HCT116 (cell line): ENCODE measurements around the gene C14orf180. TPM values are rescaled to one million over a fixed set of nuclear protein-coding genes. Genes with fewer than 3 reads are reported as not detected.

Experiments
- ATAC-seq: fragments of 200-7000 bp; cut with Tn5 transposase; 2 replicates; pipeline ENCODE4 v1.9.1; 2020; ENCODE audit warnings: mild to moderate bottlenecking, moderate library complexity
- BruUV-seq: library from RNA; stranded (reverse); fragments of 400-500 nt; replicated peaks from 2 replicates; lab custom pipeline; 2021; lab: Mats Ljungman, UMichigan
- CTCF ChIA-PET: fragments of 300-600 bp; sonication (Branson Sonifier 250); formaldehyde crosslinking; loops from one replicate; lab custom pipeline; 2021; ENCODE audit warnings: antibody characterized with exemption; lab: Charles Lee
- POLR2A ChIA-PET: fragments of 300-600, 350-600 bp; sonication (Branson Sonifier 250); formaldehyde crosslinking; loops from one replicate; lab custom pipeline; 2021; ENCODE audit warnings: antibody characterized with exemption; lab: Charles Lee
- RAD21 ChIA-PET, 2 experiments: fragments of 300-600 bp; sonication (Branson Sonifier 250); formaldehyde crosslinking; loops; one replicate each; lab custom pipeline; 2023; ENCODE audit warnings: low total read pairs in 2 of 2; ENCODE audit not compliant: uncharacterized antibody in 2 of 2, unreplicated experiment in 2 of 2, low non-redundant PET in 1 of 2; lab: Charles Lee
- DNase-seq: peaks from one replicate; pipeline ENCODE4 v3.0.0-alpha.2; 2010; ENCODE audit warnings: low read depth, low spot score
- H2AFZ ChIP-seq: fragments of 200-600 bp; shearing (Covaris generic), sonication (generic); 2 replicates; pipeline ENCODE4 v1.6.1; 2017; ENCODE audit warnings: low read depth, mixed run types, mixed read lengths, antibody characterized with exemption, low read length; ENCODE audit not compliant: poor library complexity, severe bottlenecking
- H3K27ac ChIP-seq: 2 replicates; pipeline ENCODE4 v1.5.1; 2012; ENCODE audit warnings: low read depth, low read length
- H3K27me3 ChIP-seq: fragments of 200-600 bp; sonication (generic); 2 replicates; pipeline ENCODE4 v1.6.1; 2016; ENCODE audit warnings: mixed run types, low read length, mixed read lengths; ENCODE audit not compliant: insufficient read depth
- H3K36me3 ChIP-seq, 2 experiments: fragments of 200-500 bp in 1 of 2; fragments of 200-600 bp in 1 of 2; sonication (Bioruptor generic) in 1 of 2; sonication (generic) in 1 of 2; 2 replicates each; pipeline versions ENCODE4 v1.5.1 to v1.6.1; 2014 to 2016; ENCODE audit warnings: low read length in 2 of 2, inconsistent platforms in 1 of 2, mixed read lengths in 1 of 2, mixed run types in 1 of 2; ENCODE audit not compliant: insufficient read depth in 2 of 2, control insufficient read depth in 1 of 2
- H3K4me1 ChIP-seq, 2 experiments: fragments of 200-600 bp in 1 of 2; sonication (generic) in 1 of 2; 2 replicates each; pipeline versions ENCODE4 v1.5.1 to v1.6.1; 2012 to 2017; ENCODE audit warnings: low read length in 2 of 2, inconsistent platforms in 1 of 2, mild to moderate bottlenecking in 1 of 2, mixed read lengths in 1 of 2, mixed run types in 1 of 2, moderate library complexity in 1 of 2; ENCODE audit not compliant: insufficient read depth in 2 of 2, control insufficient read depth in 1 of 2
- H3K4me2 ChIP-seq: fragments of 200-600 bp; sonication (generic); 2 replicates; pipeline ENCODE4 v1.6.1; 2017; ENCODE audit warnings: mixed run types, low read length, mixed read lengths
- H3K4me3 ChIP-seq, 2 experiments: fragments of 200-600 bp in 1 of 2; sonication (generic) in 1 of 2; replicated peaks in 1 of 2; 2 replicates each; pipeline ENCODE4 v1.5.1; 2011 to 2016; ENCODE audit warnings: low read length in 2 of 2, control low read depth in 1 of 2, low read depth in 1 of 2, mild to moderate bottlenecking in 1 of 2, mixed read lengths in 1 of 2, mixed run types in 1 of 2
- H3K79me2 ChIP-seq: fragments of 200-600 bp; sonication (generic); 2 replicates; pipeline ENCODE4 v1.6.1; 2017; ENCODE audit warnings: mild to moderate bottlenecking, mixed run types, low read length, moderate library complexity, mixed read lengths; ENCODE audit not compliant: insufficient read depth
- H3K9ac ChIP-seq: fragments of 200-600 bp; sonication (generic); 2 replicates; pipeline ENCODE4 v1.6.1; 2016; ENCODE audit warnings: low read length, mixed read lengths
- H3K9me2 ChIP-seq: fragments of 200-600 bp; sonication (generic), shearing (Covaris generic); 2 replicates; pipeline ENCODE4 v1.6.1; 2017; ENCODE audit warnings: mixed run types, mild to moderate bottlenecking, moderate library complexity; ENCODE audit not compliant: insufficient read depth
- H3K9me3 ChIP-seq, 2 experiments: fragments of 200-500 bp in 1 of 2; fragments of 200-600 bp in 1 of 2; sonication (Bioruptor generic) in 1 of 2; sonication (generic) in 1 of 2; 2 replicates each; pipeline ENCODE4 v1.6.1; 2014 to 2017; ENCODE audit warnings: low read length in 2 of 2, mixed read lengths in 2 of 2, inconsistent platforms in 1 of 2, low read depth in 1 of 2, mild to moderate bottlenecking in 1 of 2, mixed run types in 1 of 2, moderate library complexity in 1 of 2; ENCODE audit not compliant: control insufficient read depth in 1 of 2, insufficient read depth in 1 of 2
- H4K20me1 ChIP-seq: fragments of 200-600 bp; sonication (generic), shearing (Covaris generic); 2 replicates; pipeline ENCODE4 v1.6.1; 2017; ENCODE audit warnings: mixed run types, mild to moderate bottlenecking, moderate library complexity; ENCODE audit not compliant: insufficient read depth
- CBX3 ChIP-seq: IDR thresholded peaks from 2 replicates; pipeline ENCODE4 v1.6.1; 2012; ENCODE audit warnings: low read depth
- ELF1 ChIP-seq: IDR thresholded peaks from 2 replicates; pipeline ENCODE4 v1.6.1; 2012; ENCODE audit warnings: low read depth, borderline replicate concordance
- FOSL1 ChIP-seq: IDR thresholded peaks from 2 replicates; pipeline ENCODE4 v1.6.1; 2012; ENCODE audit warnings: low read depth
- SRF ChIP-seq: IDR thresholded peaks from 2 replicates; pipeline ENCODE4 v1.6.1; 2012; ENCODE audit warnings: low read depth
- TCF7L2 ChIP-seq: IDR thresholded peaks from 2 replicates; pipeline ENCODE4 v1.7.0; 2011; ENCODE audit warnings: borderline replicate concordance, inconsistent platforms; ENCODE audit not compliant: insufficient read depth, insufficient read length; ENCODE audit errors: extremely low read depth
- YY1 ChIP-seq: IDR thresholded peaks from 2 replicates; pipeline ENCODE4 v1.6.1; 2011; ENCODE audit warnings: low read length, low read depth, moderate library complexity, mild to moderate bottlenecking; ENCODE audit not compliant: insufficient replicate concordance; ENCODE audit errors: extremely low read depth
- ZFX ChIP-seq: fragments of 450-650 bp; IDR thresholded peaks from 2 replicates; pipeline ENCODE4 v1.6.1; 2017
- ZNF274 ChIP-seq: fragments of 200-500 bp; sonication (Bioruptor generic); IDR thresholded peaks from 2 replicates; pipeline ENCODE4 v1.6.1; 2014; ENCODE audit warnings: mild to moderate bottlenecking, low read depth, low read length, inconsistent platforms
- intact Hi-C: fragments of 100-400 bp; cut with micrococcal nuclease; formaldehyde crosslinking; loops from 2 replicates; pipeline ENCODE4 v1.10.0; 2022
- total RNA-seq: library from RNA; stranded (reverse); gene quantifications from one replicate; pipeline ENCODE4 v1.2.1, GENCODE V29; 2021; ENCODE audit not compliant: unreplicated experiment
- TF ChIP-seq, protein P1 (sequence below): IDR thresholded peaks from 2 replicates; pipeline ENCODE4 v1.6.1; 2011; ENCODE audit warnings: mild to moderate bottlenecking, low read length, moderate library complexity; ENCODE audit not compliant: insufficient replicate concordance; ENCODE audit errors: extremely low read depth
- TF ChIP-seq, protein P2 (sequence below): IDR thresholded peaks from 2 replicates; pipeline ENCODE4 v1.6.1; 2012; ENCODE audit warnings: low read depth
- TF ChIP-seq, protein P3 (sequence below), 3 experiments: fragments of 200-600 bp in 1 of 3; sonication (generic) in 1 of 3; IDR thresholded peaks in 2 of 3; conservative IDR thresholded peaks in 1 of 3; 2 replicates each; pipeline ENCODE4 v1.5.1; 2012 to 2017; ENCODE audit warnings: low read depth in 2 of 3, low read length in 2 of 3, antibody characterized with exemption in 1 of 3, borderline replicate concordance in 1 of 3, control low read depth in 1 of 3, mild to moderate bottlenecking in 1 of 3, mixed read lengths in 1 of 3, mixed run types in 1 of 3, moderate library complexity in 1 of 3; ENCODE audit not compliant: insufficient read depth in 1 of 3
- TF ChIP-seq, protein P4 (sequence below): IDR thresholded peaks from 2 replicates; pipeline ENCODE4 v1.6.1; 2012

Gene C14orf180
- total RNA-seq, 1 experiment from 2014 or later, result not detected

DNA sequence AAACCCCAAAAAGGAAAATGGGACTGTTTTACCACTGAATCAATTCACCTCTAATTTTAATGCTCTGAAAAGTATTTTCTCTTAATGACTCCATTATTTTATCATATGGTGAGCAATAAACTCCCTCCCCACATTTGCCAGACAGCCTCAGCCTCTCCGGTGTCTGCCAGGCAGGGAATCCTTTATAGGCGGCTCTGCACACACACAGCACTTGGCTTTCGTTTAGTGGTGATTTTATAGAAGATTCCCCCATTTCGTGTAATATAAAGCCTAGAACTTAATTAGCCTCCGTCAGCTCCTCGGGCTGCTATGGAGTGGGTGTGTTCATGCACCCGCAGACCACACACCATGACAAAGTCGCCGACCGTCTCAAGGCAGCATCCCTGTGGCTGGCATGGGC, 10.1 kb upstream of the C14orf180 start:
- H3K36me3 ChIP-seq, result no peaks in the 10 kb centered on the region
- no peak for DNase-seq
- TF ChIP-seq ELF1, result no peak
- TF ChIP-seq FOSL1, result no peak
- no peak for TF ChIP-seq ZNF274
- TF ChIP-seq, all 23 proteins: peak for 0
- H3K9ac ChIP-seq, result no peak overlapping the region
- no peaks in the 10 kb centered on the region; a peak in 1 of 4 replicates for H3K4me1 ChIP-seq
- no peaks in the 10 kb centered on the region for H3K79me2 ChIP-seq
- no peaks in the 10 kb centered on the region for H4K20me1 ChIP-seq
- intact Hi-C loops, result no loop called here
- no peak overlapping the region for H3K27ac ChIP-seq
- no peak for ATAC-seq
- no peaks in the 10 kb centered on the region for H3K27me3 ChIP-seq
- H3K4me3 ChIP-seq, result no peak overlapping the region
- no peak overlapping the region for H3K4me2 ChIP-seq
- no peak overlapping the region for H2AFZ ChIP-seq
- RAD21 ChIA-PET, result no interaction called here
- POLR2A ChIA-PET, result no interaction called here
- CTCF ChIA-PET, result no interaction called here
- no peaks in the 10 kb centered on the region for H3K9me3 ChIP-seq
- no peaks in the 10 kb centered on the region for H3K9me2 ChIP-seq
- BruUV-seq, result no TSS peak

DNA sequence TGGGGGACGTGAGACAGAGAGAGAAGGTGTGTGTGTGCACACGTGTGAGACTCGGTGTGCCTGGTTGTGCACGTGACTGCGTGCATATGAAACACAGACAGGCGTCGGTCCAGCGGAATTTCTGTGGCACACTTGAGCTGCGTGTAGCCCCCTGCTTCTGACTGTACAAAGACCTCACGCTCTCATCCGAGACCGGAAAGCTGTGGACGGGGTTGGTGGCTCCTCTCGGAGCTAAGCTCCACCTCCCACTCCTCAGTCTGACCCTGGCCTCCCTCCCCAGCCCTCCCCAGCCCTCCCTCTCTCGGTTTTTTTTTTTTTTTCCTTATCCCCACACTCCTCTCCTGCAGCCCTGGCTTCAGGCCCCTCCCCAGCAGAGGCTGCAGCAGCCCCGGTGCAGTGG, 8.3 kb upstream of the C14orf180 start:
- no peaks in the 10 kb centered on the region for H4K20me1 ChIP-seq
- no peaks in the 10 kb centered on the region; a peak in 1 of 4 replicates for H3K4me1 ChIP-seq
- no peaks in the 10 kb centered on the region for H3K36me3 ChIP-seq
- H3K4me3 ChIP-seq, result no peak overlapping the region
- intact Hi-C loops, result no loop called here
- H2AFZ ChIP-seq, result no peak overlapping the region
- no TSS peak for BruUV-seq
- ChIA-PET POLR2A (no interaction called here), RAD21 (no interaction called here), CTCF (no interaction called here)
- H3K9ac ChIP-seq, result no peak overlapping the region
- ATAC-seq (no peak), DNase-seq (no peak)
- no peaks in the 10 kb centered on the region for H3K9me3 ChIP-seq
- H3K27ac ChIP-seq, result no peak overlapping the region
- H3K27me3 ChIP-seq, result no peaks in the 10 kb centered on the region
- no peaks in the 10 kb centered on the region for H3K79me2 ChIP-seq
- no peaks in the 10 kb centered on the region for H3K9me2 ChIP-seq
- H3K4me2 ChIP-seq, result no peak overlapping the region
- TF ChIP-seq TCF7L2 (no peak), SRF (no peak), ZFX (no peak), ELF1 (no peak), YY1 (no peak), CBX3 (no peak)
- TF ChIP-seq, protein P1, sequence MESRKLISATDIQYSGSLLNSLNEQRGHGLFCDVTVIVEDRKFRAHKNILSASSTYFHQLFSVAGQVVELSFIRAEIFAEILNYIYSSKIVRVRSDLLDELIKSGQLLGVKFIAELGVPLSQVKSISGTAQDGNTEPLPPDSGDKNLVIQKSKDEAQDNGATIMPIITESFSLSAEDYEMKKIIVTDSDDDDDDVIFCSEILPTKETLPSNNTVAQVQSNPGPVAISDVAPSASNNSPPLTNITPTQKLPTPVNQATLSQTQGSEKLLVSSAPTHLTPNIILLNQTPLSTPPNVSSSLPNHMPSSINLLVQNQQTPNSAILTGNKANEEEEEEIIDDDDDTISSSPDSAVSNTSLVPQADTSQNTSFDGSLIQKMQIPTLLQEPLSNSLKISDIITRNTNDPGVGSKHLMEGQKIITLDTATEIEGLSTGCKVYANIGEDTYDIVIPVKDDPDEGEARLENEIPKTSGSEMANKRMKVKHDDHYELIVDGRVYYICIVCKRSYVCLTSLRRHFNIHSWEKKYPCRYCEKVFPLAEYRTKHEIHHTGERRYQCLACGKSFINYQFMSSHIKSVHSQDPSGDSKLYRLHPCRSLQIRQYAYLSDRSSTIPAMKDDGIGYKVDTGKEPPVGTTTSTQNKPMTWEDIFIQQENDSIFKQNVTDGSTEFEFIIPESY, result no peak
- TF ChIP-seq, protein P2, sequence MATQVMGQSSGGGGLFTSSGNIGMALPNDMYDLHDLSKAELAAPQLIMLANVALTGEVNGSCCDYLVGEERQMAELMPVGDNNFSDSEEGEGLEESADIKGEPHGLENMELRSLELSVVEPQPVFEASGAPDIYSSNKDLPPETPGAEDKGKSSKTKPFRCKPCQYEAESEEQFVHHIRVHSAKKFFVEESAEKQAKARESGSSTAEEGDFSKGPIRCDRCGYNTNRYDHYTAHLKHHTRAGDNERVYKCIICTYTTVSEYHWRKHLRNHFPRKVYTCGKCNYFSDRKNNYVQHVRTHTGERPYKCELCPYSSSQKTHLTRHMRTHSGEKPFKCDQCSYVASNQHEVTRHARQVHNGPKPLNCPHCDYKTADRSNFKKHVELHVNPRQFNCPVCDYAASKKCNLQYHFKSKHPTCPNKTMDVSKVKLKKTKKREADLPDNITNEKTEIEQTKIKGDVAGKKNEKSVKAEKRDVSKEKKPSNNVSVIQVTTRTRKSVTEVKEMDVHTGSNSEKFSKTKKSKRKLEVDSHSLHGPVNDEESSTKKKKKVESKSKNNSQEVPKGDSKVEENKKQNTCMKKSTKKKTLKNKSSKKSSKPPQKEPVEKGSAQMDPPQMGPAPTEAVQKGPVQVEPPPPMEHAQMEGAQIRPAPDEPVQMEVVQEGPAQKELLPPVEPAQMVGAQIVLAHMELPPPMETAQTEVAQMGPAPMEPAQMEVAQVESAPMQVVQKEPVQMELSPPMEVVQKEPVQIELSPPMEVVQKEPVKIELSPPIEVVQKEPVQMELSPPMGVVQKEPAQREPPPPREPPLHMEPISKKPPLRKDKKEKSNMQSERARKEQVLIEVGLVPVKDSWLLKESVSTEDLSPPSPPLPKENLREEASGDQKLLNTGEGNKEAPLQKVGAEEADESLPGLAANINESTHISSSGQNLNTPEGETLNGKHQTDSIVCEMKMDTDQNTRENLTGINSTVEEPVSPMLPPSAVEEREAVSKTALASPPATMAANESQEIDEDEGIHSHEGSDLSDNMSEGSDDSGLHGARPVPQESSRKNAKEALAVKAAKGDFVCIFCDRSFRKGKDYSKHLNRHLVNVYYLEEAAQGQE, result no peak
- TF ChIP-seq, protein P3, sequence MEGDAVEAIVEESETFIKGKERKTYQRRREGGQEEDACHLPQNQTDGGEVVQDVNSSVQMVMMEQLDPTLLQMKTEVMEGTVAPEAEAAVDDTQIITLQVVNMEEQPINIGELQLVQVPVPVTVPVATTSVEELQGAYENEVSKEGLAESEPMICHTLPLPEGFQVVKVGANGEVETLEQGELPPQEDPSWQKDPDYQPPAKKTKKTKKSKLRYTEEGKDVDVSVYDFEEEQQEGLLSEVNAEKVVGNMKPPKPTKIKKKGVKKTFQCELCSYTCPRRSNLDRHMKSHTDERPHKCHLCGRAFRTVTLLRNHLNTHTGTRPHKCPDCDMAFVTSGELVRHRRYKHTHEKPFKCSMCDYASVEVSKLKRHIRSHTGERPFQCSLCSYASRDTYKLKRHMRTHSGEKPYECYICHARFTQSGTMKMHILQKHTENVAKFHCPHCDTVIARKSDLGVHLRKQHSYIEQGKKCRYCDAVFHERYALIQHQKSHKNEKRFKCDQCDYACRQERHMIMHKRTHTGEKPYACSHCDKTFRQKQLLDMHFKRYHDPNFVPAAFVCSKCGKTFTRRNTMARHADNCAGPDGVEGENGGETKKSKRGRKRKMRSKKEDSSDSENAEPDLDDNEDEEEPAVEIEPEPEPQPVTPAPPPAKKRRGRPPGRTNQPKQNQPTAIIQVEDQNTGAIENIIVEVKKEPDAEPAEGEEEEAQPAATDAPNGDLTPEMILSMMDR (IDR thresholded peaks at IDR 0.05 in 2 of 3, conservative IDR thresholded peaks at IDR 0.05 in 1 of 3; ENCODE audit: borderline replicate concordance in 1 of 3, insufficient read depth in 1 of 3, low read depth in 2 of 3, low read length in 2 of 3), result no peak
- TF ChIP-seq, protein P4, sequence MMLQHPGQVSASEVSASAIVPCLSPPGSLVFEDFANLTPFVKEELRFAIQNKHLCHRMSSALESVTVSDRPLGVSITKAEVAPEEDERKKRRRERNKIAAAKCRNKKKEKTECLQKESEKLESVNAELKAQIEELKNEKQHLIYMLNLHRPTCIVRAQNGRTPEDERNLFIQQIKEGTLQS, result no peak
